SU-DHL-6 (cell line): ENCODE measurements around the gene NT5DC3.

ENCODE experiments used
- H2AFZ ChIP-seq: fragments of 200-600 bp; sonication (generic); 2 replicates; pipeline ENCODE4 v1.6.1; 2014; ENCODE audit warnings: low read depth, mild to moderate bottlenecking, moderate library complexity, mixed read lengths, antibody characterized with exemption, low read length; ENCODE audit not compliant: severe bottlenecking
- H3F3A ChIP-seq: fragments of 200-600 bp; shearing (Covaris generic); 2 replicates; pipeline ENCODE4 v1.6.0; 2016; ENCODE audit warnings: antibody characterized with exemption, mild to moderate bottlenecking; ENCODE audit not compliant: insufficient read depth
- H3K27ac ChIP-seq: fragments of 200-600 bp; sonication (generic); 2 replicates; pipeline ENCODE4 v1.5.1; 2016; ENCODE audit warnings: low read depth, mild to moderate bottlenecking, low read length, moderate library complexity, mixed read lengths
- H3K27me3 ChIP-seq: fragments of 200-600 bp; sonication (generic), shearing (Covaris generic); 2 replicates; pipeline ENCODE4 v1.6.0; 2014; ENCODE audit warnings: mild to moderate bottlenecking, low read length
- H3K36me3 ChIP-seq: fragments of 200-600 bp; sonication (generic); 2 replicates; pipeline ENCODE4 v1.6.1; 2014; ENCODE audit warnings: mild to moderate bottlenecking, low read length, mixed read lengths
- H3K4me2 ChIP-seq: fragments of 300-600, 200-600 bp; shearing (Covaris generic), sonication (generic); 2 replicates; pipeline ENCODE4 v1.6.0; 2014; ENCODE audit warnings: low read length, low read depth, mild to moderate bottlenecking; ENCODE audit not compliant: poor library complexity, severe bottlenecking
- H3K4me3 ChIP-seq: fragments of 200-600 bp; sonication (generic); 2 replicates; pipeline ENCODE4 v1.5.1; 2014; ENCODE audit warnings: antibody characterized with exemption, low read length, mild to moderate bottlenecking, mixed read lengths; ENCODE audit not compliant: insufficient read depth, poor library complexity, severe bottlenecking
- H3K79me2 ChIP-seq: fragments of 200-600 bp; sonication (generic); 2 replicates; pipeline ENCODE4 v1.6.1; 2014; ENCODE audit warnings: mild to moderate bottlenecking, low read length, moderate library complexity; ENCODE audit not compliant: insufficient read depth
- H3K9ac ChIP-seq: fragments of 200-600 bp; sonication (generic); 2 replicates; pipeline ENCODE4 v1.7.0; 2014; ENCODE audit warnings: mild to moderate bottlenecking, low read length
- H3K9me2 ChIP-seq: fragments of 200-600 bp; sonication (generic); replicated peaks from 2 replicates; pipeline ENCODE4 v1.6.1; 2014; ENCODE audit warnings: low read length; ENCODE audit not compliant: insufficient read depth
- H3K9me3 ChIP-seq: fragments of 200-600 bp; sonication (generic); 2 replicates; pipeline ENCODE4 v1.6.1; 2014; ENCODE audit warnings: low read length, mixed read lengths; ENCODE audit not compliant: insufficient read depth
- H4K20me1 ChIP-seq: fragments of 200-600 bp; sonication (generic); 2 replicates; pipeline ENCODE4 v1.6.1; 2014; ENCODE audit warnings: low read depth, mild to moderate bottlenecking, antibody characterized with exemption, low read length, moderate library complexity, mixed read lengths
- CTCF ChIP-seq: fragments of 200-600 bp; sonication (generic); IDR thresholded peaks from one replicate; pipeline ENCODE4 v1.5.1; 2017; ENCODE audit warnings: antibody characterized with exemption, mild to moderate bottlenecking, low read length, moderate library complexity; ENCODE audit not compliant: insufficient read depth, poor library complexity, severe bottlenecking
- EZH2phosphoT487 ChIP-seq: fragments of 200-600 bp; sonication (generic), shearing (Covaris generic); conservative IDR thresholded peaks from 2 replicates; pipeline ENCODE4 v1.6.1; 2018; ENCODE audit warnings: mild to moderate bottlenecking, antibody characterized with exemption, low read length, moderate library complexity, mixed read lengths

The NT5DC3 gene

GRCh38 chr12:103773109-103773910, 67.7 kb downstream of the NT5DC3 start:
- H3K9ac ChIP-seq = no peak overlapping the region
- no peaks in the 10 kb centered on the region for H3K79me2 ChIP-seq
- H3K27ac ChIP-seq = no peak overlapping the region
- no peaks in the 10 kb centered on the region for H3K27me3 ChIP-seq
- no peaks in the 10 kb centered on the region for H3K9me3 ChIP-seq
- H3K4me3 ChIP-seq = no peak overlapping the region
- no peak overlapping the region for H2AFZ ChIP-seq
- no peaks in the 10 kb centered on the region for H3K36me3 ChIP-seq
- no peak for TF ChIP-seq CTCF
- no peak for TF ChIP-seq EZH2phosphoT487
- no peaks in the 10 kb centered on the region for H3F3A ChIP-seq
- H3K9me2 ChIP-seq = no peaks in the 10 kb centered on the region
- no peak overlapping the region for H3K4me2 ChIP-seq
- no peaks in the 10 kb centered on the region for H4K20me1 ChIP-seq

- Histone ChIP-seq H3K4me3 (no peak overlapping the region), H4K20me1 (no peaks in the 10 kb centered on the region), H3K27me3 (no peaks in the 10 kb centered on the region), H3K9me3 (no peaks in the 10 kb centered on the region), H3K79me2 (no peaks in the 10 kb centered on the region), H3K9me2 (no peaks in the 10 kb centered on the region), H3F3A (no peaks in the 10 kb centered on the region), H3K27ac (no peak overlapping the region), H3K9ac (no peak overlapping the region), H3K4me2 (no peak overlapping the region), H2AFZ (no peak overlapping the region), H3K36me3 (no peaks in the 10 kb centered on the region)
- no peak for TF ChIP-seq EZH2phosphoT487
These were observed 68.5 kb downstream of the NT5DC3 start for GRCh38 chr12:103772367-103773108.

GRCh38 chr12:103771466-103771865, 69.6 kb downstream of the NT5DC3 start:
- no peak overlapping the region for H3K4me2 ChIP-seq
- H3K9me2 ChIP-seq = no peaks in the 10 kb centered on the region
- no peak for TF ChIP-seq EZH2phosphoT487
- no peak for TF ChIP-seq CTCF

More at GRCh38 chr12:103771466-103771865, 69.6 kb downstream of the NT5DC3 start:
- no peak overlapping the region for H3K27ac ChIP-seq
- no peak overlapping the region for H2AFZ ChIP-seq
- H3K79me2 ChIP-seq = no peaks in the 10 kb centered on the region
- H3K4me3 ChIP-seq = no peak overlapping the region
- no peaks in the 10 kb centered on the region for H3K27me3 ChIP-seq
- H3K9ac ChIP-seq = no peak overlapping the region
- no peaks in the 10 kb centered on the region for H3K36me3 ChIP-seq
- H3K9me3 ChIP-seq = no peaks in the 10 kb centered on the region
- H3F3A ChIP-seq = no peaks in the 10 kb centered on the region
- H4K20me1 ChIP-seq = no peaks in the 10 kb centered on the region
